ENCODE measurements around the gene RNU1-2. TPM values are rescaled to one million over a fixed set of nuclear protein-coding genes. Genes with fewer than 3 reads are reported as not detected.
"Not testable (repeated sequence)": the region's sequence is repeated elsewhere in the genome, so short reads cannot be mapped to it uniquely, and the experiment has no call there.

The RNU1-2 gene
- total RNA-seq, result under 0.01 TPM in 2 replicates

GRCh38 chr1:16895598-16896315 is at the start of gene RNU1-2:
RNU1-2 (plus strand) TSS chr1:16895980.
- peak; percentile 97 for DNase-seq

- DNase-seq, result not testable (repeated sequence)
Measured at GRCh38 chr1:16856201-16856600, 39.6 kb upstream of the RNU1-2 start.

DNA sequence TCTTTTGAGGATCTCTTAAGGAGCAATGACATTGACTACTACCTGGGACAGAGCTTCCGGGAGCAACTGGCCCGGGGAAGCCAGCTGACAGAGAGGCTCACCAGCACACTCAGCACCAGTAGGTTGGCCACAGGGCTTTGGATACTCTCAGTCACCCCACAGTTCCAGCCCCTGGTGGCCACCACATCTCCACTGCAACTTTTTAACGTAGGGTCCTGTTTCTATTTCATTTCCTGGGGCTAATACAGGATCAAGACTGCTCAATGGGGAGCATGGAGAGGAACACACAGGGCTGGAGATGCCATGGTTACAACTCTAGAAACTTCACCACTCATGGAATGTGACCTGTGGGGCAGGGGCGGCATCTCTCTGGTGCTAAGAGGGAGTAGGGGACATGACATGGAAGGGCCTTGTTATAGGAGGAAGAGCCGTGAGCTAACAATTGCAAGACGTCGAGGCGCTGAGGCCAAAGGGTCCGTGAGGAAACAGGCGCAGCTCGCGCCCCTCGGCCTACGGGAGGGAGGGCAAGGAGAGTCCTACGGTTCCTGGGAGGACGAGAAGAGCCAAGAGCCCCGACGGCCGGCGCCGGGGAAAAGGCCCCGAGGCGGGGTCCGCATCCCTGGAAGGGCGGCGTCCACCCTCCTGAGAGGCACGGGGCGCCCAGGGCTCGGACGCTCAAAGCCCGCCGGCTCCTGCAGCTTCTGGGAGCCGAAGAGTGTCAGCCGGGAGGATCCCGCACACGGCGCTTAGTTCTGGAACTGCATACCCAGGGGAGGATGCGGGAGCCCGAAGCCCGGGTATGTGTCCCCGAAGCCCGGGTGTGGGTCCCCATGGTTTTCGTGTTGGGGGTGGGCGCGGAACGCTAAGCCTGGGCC is 36.4 kb upstream of the RNU1-2 start:
- DNase-seq, result not testable (repeated sequence)

DNA sequence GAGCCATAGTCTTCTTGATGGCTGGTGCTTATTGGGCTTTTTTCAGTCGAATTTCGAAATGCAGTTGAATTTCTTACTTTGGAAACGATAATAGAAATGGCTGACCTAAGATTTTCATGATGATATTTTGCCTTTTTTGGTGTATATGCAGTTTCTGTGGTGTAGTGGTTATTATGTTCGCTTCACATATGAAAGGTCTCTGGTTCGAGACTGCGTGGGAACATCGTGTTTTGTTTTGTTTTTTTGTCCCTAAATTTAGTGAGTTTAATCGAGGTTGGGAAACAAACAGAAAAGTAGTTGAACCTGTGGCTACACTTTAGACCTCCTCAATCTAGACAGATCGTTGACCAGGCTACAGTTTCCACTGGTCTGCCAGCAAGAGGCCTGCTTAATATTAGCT is 35.7 kb upstream of the RNU1-2 start:
- DNase-seq, result peak; percentile 24

DNA sequence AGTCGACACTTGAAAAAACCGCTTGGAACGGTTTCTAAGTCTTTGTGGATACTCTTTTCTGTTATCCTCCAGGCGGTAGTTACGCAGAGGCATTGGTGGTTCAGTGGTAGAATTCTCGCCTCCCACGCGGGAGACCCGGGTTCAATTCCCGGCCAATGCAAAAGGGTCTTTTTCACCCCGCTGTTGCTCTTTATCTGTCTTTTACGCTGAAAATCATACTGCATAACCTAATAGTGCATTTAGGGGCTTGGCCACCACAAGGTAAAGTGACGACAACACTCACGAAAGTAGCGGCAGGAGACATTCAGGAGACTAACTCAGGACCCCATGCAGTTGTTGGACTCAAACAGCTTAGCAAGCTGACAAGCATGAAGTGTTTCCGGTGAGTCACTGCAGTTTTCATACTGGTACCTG is 33.9 kb upstream of the RNU1-2 start:
- DNase-seq, result peak; percentile 26

DNA sequence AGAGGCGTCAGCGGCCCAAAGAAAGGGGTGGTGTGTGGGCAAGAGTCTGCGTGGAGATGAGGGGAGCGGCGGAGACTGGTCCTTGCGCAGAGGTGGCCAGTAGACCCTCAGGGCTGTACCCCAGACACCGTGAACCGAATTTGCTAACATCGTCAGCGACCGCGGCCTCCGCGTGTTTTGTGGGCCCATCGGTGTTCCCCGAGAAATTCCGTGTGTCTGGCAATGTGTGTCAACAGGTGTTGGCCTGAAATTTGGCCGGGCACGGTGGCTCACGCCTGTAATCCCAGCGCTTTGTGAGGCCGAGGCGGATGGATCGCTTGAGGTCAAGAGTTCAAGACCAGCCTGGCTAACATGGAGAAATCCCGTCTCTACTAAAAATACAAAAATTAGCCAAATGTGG is 33.4 kb upstream of the RNU1-2 start:
- not testable (repeated sequence) for DNase-seq

- not testable (repeated sequence) for DNase-seq
Measured at GRCh38 chr1:16863024-16863423, 32.8 kb upstream of the RNU1-2 start.

GRCh38 chr1:16866926-16867707 is 28.7 kb upstream of the RNU1-2 start:
- not testable (repeated sequence) for DNase-seq

DNA sequence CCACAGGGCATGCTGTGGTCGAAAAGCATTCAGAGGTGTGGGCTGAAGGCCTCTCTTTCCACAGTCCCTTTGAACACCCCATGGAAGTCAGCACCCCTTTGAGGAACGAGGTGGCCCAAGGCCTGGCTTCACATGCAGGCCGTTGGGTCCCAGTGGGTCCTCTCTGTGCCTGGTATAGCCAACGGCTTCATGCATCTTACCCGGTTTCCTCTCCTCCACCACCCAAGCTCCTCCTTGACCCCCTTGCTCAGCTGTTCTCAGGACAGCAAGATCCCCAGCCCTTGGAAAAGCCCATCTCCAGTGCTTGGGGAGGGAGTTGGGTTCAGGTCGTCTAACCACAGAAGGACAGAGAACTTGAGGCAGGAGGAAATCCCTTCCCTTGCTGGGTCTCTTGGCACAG is 27.0 kb upstream of the RNU1-2 start:
- not testable (repeated sequence) for DNase-seq

DNA sequence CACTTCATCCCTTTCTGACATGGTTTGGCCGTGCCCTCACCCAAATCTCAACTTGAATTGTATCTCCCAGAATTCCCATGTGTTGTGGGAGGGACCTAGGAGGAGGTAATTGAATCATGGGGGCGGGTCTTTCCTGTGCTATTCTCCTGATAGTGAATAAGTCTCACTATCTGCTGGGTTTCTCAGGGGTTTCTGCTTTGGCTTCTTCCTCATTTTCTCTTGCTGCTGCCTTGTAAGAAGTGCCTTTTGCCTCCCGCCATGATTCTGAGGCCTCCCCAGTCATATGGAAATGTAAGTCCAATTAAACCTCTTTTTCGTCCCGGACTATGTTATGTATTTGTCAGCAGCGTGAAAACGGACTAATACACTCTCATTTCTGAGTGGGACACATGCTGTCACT is 25.8 kb upstream of the RNU1-2 start:
- not testable (repeated sequence) for DNase-seq

DNA sequence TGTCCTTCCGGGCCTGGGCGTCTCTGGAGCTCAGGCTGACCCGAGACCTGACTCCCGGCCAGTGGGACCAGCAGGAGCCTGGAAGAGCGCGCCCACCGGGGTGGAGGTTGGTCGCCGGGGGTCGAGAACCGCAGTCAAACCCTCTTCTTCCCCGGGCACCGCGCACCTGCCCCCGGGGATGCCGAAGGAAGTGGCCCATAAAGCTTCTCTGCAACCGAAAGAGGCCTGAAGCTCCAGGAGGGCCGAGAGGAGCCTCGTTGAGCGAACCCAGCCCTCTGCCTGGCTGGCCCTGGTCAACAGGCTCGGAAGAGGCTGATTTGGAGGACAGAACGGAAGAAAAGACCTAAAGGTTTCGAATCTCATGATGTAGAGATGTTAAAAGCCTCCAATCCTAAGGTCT is 24.6 kb upstream of the RNU1-2 start:
- DNase-seq, result not testable (repeated sequence)

GRCh38 chr1:16872152-16873075 is 23.4 kb upstream of the RNU1-2 start:
- DNase-seq, result peak; percentile 55

DNA sequence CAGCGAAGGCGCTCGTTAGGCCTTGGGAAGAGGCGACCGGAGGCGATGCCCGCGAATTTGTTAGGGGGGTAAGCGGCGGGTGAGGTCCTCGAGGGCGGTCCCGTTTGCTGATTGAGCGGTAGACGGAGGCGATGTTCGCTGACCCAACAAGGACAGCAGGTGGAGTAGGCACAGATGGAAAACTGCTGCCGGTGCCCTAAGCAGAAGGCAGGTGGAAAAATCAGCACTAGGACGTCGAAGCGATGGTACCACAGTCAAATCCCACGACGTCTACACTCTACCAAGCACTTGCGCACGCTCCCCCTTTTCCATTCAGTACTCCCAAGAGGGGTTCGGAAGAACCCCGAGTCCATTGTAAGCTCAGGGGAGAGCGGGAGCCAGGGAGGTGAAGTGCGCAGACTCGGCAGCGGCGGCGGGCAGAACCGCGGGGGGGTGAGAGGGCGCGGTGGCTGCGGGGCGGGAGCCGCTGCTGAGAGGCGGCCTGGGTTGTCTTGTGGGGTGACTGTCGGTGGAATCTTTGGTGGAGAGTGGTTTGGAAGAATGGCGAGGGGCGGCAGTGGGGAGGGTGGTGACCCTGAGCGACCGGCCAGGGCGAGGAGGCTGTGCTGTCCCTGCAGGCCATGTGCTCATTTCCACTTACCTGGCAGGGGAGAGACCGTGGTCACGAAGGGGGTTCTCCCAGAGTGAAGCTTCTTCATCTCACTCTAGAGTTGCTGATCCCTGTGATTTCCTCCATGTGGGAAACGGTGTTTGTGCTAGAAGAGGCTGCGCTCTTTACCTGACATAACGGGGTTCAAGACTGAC is 22.5 kb upstream of the RNU1-2 start:
- DNase-seq, result peak; percentile 44

- not testable (repeated sequence) for DNase-seq
Measured at GRCh38 chr1:16874968-16875765, 20.6 kb upstream of the RNU1-2 start.

DNA sequence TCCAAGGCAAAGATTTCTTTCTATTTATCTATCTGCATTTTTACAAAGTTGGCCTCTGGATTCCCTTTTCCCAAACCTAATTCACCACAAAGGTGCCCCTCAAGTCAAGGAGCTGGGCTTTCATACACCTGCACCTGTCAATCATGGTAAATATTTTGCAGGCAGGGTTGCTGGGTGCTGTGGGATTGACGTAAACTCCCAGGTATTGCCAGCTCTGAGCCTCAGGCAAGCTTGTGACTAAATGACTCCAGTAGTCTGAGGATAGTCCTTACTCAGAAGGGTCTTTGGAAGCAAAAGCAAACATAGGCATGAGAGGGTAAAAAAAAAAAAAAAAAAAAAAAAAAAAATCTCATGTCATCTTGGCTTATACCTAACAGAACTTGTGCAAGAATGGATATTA is 14.0 kb upstream of the RNU1-2 start:
- not testable (repeated sequence) for DNase-seq

DNA sequence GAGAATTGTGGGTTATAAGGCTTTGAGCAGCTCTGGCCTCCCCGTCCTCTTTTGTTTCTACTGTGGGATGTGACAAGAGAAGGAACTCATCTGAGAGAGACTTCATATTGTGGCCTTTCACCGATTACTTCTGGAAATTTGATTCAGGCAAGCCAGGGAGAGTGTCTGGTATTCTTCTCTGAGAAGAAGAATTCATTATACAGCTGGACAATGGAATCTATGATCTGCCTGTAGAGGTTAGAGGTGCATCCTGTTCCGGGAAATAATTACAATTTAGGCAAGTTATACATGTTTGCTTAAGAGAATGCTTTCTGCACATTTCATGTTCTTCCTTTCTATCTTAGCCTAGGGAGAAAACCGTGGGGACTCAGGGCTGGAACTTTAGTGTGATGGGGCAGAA is 12.8 kb upstream of the RNU1-2 start:
- DNase-seq, result peak; percentile 62

- DNase-seq, result not testable (repeated sequence)
Measured at GRCh38 chr1:16884487-16884886, 11.3 kb upstream of the RNU1-2 start.

- no peak for DNase-seq
Measured at GRCh38 chr1:16886860-16887605, 8.7 kb upstream of the RNU1-2 start.
